ENCODE results near the gene FMNL2.
"Not testable (repeated sequence)": the region's sequence is repeated elsewhere in the genome, so short reads cannot be mapped to it uniquely, and the experiment has no call there.

The FMNL2 gene

DNA sequence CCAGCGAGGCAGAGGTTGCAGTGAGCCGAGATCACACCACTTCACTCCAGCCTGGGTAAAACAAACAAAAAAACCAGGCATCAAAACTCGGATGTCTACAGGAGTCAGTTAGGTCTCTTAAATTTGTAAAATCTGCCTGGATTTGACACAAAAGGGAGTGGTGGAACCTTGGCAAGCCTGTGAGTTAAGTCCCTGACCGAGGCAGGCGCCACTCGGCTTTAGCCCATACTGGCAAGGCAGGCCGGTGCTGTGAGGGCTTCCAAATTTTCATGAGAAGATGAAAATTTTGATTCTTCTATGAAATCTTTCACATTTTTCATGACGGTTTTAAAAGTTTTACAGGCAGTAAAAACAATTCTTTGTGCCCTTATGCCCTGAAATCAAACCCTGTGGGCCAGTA, 165.8 kb downstream of the FMNL2 start:
- DNase-seq, result no peak

DNA sequence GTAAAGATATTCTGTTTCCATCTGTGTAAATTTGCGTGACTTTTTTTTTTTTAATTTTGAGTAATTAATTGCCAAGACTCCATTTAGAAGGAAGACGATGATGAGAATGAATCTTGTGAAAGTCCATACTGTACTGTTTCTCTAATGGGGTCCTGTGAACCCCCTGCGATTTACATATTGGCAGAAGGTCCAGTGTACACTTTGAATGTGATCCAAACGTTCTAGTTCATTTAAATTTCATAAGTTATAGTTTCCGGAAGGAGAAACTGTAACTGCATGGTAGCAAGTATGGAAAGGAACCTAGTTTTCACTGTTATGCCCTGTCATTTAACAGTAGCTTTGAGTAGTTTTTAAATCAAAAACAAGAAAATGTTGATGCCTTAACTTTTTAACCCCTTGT, 166.7 kb downstream of the FMNL2 start:
- DNase-seq, result no peak

DNA sequence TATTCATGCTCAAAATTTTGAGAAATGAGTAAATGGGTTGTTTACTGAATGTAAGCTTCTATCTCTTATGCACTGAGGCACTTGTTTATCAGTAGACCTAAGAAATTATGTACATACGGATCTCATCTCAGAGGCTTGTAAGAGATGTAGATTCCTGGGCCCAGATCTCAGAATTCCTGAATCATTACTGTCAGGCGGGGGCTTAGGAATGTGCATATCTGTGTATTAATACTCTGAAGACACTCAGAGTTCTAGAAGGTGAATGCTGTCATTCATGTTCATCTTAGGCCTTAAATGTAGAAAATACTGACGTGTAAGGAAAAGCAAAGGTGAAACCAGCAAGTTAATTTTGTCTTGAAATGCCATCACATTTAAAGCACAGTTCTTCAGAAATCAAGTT, 169.6 kb downstream of the FMNL2 start:
- peak; percentile 30 for DNase-seq

DNA sequence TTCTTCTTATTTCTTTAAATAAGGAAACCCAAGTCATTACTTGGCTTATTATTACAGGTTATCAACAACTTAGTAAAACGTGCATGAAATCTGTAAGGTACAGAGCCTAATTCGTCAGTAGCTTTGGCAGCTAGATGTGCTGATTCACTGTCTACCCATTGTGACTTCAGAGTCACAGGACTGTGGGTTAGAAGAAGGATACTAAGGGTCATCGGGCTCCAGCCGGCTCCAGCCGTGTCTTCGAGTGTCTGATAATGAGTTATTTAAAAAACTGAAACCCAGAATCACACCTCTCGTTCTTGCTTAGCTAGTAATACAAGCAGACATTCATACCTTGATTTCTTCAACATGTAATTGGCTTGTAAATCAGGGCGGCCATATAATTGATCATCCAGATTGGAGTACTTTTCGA, 170.5 kb downstream of the FMNL2 start:
- DNase-seq, result no peak

DNA sequence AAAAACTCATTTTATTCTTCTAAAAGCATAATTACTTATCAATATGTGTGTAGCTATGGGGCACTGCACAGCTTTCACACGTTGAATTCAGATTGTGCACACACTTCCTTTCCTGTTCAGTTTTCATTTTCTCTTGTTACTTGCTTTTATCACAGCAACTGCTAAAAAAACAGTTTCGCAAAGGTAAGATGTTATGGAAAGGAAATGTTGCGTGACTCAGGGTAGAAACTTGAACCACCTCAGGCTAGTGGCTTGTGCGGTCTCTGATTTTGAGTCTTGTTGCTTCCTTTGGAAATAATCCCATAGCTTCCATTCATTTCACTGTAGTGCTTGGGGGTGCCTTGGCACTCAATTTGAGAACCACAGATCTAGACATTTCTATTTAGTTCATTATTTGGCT, 171.9 kb downstream of the FMNL2 start:
- DNase-seq, result no peak

DNA sequence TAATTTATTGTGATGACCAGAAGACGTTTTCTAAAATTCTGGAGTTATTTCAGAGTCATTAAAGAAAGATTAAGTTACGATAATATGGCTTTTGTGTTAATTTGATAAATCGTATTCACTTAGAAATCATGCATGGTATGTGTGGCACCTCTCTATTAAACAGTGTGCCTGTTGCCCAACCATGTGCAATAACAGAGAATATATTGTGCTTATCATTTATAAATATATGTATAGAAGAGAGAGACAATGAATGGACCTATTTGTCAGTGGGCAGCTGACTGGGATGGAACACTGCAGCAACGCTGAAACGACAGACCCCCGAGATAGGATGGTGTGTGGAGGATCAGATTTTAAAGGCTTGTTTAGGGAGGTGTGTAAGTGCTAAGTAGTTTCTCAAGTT, 172.9 kb downstream of the FMNL2 start:
- no peak for DNase-seq

DNA sequence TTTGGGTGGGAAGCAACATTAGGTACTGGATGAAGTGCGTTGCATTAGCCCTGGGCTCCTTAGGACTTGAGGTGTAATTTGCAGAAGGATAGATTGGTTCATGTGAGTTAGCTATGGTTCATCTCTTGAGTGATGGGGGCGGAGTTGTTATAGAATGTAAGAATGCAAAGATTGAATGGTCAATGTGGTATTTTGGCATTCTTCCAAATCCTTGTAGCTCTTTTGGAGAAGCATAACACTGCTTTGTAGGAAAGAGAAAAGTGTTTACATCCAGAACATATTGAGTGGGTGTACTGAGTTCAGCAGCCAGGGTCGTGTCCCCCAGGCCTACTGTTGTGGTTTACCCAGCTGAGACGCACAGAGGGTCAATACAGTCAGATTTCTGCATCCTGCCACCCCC, 173.5 kb downstream of the FMNL2 start:
- no peak for DNase-seq

DNA sequence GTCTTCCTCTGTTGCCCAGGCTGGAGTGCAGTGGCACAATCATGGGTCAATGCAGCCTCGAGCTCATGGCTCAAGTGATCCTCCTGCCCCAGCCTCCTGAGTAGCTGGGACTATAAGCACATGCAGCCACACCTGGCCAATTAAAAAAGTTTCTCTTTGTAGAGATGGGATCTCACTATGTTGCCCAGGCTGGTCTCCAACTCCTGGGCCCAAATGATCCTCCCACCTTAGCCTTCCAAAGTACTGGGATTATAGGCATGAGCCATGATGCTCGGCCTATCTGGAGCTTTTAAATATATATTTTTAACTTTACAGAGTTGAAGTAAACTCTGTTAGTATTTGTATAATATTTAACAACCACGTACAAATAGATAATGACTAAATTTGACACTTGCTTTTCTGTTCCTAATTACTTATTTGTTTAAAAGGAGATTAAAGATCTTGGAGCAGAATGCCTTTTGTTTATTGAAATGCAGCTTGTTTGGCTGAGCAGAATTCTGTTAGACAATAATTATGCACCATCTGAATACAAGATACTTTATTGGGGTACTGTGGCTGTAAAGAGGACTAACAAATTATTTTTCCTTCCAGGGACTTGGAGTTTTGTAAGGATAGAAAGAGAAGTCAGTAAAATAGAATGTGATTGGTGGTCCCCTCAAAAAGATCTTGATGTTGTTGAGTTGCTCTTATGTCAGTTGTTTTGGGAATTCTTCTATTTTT, 175.0 kb downstream of the FMNL2 start:
- DNase-seq, result no peak

DNA sequence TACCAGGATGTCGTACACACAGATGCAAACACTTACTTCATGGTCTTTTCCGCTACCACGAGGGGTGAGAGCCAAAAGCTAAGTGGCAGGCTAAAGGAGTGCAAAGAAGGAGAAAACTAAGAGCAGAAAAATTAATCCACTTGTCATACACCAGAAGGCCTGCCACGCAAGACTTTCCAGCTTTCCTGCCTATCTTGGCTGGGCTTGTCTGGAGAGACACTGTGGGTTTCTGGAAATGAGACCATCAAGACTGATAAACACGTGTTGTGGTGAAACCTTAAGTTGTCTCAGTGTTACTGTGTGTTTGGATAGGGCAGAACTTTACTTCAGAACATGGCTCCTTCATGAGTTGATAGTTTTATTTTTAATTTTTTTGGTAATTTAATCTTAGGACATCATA, 175.6 kb downstream of the FMNL2 start:
- DNase-seq, result no peak

DNA sequence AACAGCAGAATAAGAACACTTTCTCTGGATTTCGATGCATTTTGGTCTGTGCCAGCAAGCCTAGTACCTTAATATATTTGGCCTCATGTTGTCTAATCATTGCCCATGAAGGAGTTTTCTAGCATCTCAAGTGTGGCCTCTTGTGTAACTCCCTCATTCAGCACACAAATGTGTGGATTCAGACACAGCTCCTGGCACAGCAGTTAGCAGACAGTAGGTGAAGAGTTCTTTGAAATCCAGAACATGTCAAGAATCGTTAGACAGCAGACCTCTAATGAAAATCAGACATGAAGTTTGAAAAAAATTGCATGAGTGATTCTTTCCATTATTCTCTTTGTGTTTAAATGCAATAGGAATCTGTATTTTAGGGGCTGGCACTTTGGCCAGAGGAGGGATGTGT, 177.0 kb downstream of the FMNL2 start:
- DNase-seq, result no peak

DNA sequence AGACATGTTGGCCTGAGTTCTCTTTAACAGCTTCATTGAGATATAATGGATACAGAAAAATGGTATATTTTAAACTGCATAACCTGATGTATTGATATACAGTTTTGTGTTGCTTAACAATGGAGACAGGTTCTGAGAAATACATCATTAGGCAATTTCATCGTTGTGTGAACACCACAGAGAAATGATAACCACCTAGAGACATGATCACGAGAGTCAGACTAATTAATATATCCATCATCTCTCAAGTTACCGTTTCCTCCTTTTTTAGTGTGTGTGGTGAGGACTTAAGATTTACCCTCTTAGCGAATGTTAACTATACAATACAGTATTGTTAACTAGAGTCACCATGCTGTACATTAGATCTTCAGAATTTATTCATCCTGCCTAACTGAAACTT, 178.1 kb downstream of the FMNL2 start:
- no peak for DNase-seq

DNA sequence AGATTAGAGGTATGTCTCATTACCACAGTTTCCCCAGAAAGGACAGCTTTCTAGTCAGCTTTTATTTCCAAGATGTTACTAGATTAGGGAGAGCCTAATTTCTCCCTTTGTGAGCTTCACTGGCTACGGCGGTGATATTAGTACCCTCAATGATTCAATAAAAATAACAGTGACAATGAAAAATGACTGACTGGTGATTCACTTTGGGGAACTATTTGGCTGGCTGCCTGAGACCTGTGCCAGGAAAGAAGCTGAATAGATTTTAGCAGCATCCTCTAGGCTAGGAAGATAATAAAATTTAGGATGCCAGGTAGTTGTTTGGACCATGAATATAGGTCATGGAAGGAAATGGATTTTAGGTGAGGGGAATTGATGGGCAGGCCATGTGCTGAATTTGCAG, 178.7 kb downstream of the FMNL2 start:
- DNase-seq, result no peak

DNA sequence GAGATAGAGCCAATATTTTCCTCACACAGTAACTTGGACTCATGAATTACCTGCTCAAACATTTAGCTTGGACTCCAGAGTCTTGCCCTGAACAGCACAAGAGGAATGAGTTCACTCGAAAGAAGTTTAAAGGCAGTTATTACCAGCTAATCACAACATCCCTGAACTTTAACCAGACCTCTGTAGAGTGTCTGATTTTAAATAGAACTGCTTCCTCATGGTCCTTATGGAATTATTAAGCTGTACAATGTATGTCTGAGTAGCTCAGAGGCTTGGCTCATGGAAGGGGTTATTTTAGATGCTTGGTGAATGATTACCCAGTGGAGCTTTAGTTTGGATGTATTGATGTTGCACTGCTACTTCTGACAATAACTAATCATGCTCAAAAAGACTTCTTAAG, 183.1 kb downstream of the FMNL2 start:
- DNase-seq, result no peak

DNA sequence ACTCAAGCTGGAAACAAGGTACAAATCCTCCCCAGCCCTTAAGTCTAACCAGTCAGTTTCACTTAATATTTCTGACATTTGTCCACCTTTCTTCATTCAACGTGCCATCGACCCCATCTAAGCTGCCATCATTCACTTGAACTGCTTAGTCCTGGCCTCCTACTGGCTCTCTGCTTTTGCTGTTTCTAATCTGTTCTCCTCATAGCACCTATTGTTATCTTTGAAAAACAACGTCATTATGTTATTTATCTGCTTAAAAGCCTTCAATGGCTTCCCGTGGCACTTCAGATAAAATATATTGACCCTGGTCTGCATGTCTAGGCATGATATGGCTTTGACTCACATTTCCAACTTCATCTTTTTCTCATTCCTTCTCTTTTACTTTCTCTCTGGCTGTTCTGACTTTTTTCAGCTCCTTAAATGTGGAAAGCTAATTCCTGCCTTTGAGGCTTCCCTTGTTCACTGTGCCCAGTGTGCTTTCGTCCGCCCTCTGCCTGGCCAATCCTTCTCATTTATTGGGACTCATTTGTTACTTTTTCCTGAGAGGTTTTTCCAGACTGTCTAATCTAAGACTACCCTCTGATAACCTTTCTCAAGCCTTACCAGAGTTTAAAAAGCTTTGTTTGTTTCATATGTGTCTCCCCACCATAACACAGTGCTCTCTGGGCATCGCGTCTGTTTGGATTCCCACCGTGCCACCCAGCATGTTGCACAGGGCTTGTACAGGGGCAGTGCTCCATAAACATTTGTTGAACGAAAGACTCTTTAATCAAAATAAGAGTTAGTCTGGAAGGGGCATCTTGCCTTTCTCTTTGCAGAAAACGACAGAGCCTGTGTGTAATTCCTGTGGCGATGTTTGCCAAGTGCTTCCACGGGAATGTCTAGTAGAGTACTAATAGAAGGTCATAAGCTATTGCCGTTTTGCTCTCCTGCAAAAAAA, 183.9 kb downstream of the FMNL2 start:
- no peak for DNase-seq

DNA sequence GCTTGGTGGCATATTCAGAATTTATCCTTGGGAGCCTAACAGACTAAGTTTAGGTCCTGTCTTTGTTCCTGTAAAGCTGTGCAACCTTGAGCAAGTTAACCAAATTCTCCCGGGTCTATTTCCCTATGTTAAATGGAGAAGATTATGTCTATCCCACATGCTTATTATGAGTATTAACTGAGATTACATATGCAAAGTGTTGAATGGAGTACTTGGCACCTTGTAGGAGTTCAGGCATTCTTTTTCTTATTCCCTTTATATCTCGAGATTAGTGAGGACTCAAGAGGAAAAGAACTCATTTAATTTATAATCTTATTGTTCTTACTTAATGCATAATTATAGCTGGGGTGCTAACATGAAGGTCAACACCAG, 184.6 kb downstream of the FMNL2 start:
- no peak for DNase-seq

DNA sequence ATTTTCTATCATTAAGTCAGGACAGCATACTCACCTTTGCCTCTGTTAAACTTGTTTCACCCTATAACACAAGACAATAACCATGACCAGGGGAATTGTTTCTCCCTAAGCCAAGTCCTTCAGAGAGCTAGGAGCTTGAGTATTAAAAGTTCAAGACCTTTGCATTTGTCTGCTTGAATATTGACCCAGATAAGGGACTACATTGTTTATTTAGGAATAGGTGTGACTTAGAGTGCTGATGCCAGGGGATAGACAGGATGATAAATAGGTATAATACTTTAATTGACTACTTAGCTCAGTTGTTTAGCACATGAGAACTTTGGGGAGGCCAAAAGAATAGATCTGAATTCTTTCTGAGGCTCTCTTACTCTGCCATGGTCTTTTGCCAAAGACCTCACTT, 185.8 kb downstream of the FMNL2 start:
- no peak for DNase-seq

DNA sequence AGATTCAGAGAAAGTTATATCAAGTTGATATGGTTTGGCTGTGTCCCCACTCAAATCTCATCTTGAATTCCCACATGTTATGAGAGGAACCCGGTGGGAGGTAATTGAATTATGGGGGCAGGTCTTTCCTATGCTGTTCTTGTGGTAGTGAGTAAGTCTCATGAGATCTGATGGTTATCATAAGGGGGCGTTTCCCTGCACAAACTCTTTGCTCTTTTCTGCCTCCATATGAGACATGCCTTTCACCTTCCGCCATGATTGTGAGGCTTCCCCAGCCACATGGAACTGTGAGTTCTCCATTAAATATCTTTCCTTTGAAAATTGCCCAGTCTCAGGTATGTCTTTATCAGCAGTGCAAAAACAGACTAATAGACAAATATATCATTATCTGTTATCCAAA, 187.5 kb downstream of the FMNL2 start:
- DNase-seq, result not testable (repeated sequence)

DNA sequence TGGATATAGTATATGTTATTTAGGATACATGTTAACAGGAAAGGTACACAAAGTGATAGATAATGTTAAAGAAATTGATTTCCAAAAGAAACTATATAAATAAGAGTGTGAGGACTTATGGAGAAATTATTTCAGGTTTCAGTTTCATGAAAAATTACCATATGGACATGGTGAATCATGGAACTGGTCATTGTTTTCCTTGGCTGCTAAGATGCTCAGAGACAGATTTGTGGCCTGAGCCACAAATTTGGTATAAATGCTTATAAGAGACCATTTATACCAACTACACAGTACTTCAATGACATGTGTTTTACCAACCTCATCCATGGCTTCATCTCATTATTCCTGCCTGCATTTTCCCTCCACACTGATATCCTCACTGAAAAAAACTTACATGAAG, 188.1 kb downstream of the FMNL2 start:
- no peak for DNase-seq

DNA sequence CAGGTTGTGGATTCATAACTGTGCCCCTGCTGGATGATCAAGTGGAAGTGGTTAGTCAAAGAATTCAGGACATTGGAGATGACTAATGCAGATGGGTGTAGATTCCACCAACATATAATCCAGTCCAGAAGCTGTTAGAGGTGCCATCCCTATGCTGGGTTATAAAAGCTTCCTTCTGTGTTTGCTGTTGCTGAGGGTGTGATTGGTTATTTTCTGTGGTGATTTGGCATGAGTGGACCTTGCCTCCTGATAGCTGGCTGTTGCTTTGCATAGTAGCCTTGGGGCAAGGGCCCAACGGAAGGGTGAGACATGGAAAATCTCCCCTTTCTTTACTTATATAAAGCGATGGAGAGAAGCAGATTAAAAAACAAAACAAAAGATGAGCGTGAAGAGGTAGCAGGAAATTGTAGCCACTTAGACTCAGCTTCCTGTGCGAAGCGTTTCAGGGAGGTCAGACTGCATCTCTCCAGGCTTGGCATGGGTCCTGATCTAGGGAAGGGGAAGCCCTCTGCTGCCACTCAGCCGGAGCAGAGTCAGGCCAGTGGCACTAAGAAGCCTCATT, 190.4 kb downstream of the FMNL2 start:
- no peak for DNase-seq

DNA sequence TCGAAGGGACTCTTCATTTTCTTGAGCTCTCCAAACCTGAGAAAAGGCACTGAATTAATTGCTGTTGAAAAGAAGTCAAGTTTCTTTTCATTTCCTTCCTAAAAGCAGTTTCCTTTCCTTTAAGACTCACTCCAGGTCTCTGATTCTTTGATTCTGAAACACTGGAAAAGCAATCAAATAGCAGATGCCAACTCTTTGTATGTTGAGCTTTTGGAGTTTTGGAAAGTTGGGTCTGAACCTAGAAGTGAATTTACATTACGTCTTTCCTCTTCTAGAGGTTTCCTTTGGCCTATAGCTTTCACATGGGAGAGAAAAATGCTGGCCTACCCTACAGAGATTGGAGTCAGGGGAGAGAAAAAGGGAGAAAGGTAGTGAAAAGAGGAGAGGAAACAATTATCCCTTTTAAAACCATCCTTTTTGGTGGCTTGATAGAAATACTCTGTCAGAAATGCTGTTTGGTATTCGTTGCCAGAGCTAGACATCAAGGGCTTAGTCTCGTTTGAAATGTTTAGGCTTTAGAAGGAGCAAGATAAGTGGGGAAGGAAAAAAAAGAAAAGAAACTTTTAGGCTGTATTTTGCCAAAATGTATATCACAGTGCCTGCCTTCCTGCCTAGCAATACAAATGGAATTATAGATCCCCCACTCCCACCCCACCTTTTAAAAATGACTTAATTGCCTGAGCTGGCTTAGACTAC, 194.6 kb downstream of the FMNL2 start:
- DNase-seq, result no peak

DNA sequence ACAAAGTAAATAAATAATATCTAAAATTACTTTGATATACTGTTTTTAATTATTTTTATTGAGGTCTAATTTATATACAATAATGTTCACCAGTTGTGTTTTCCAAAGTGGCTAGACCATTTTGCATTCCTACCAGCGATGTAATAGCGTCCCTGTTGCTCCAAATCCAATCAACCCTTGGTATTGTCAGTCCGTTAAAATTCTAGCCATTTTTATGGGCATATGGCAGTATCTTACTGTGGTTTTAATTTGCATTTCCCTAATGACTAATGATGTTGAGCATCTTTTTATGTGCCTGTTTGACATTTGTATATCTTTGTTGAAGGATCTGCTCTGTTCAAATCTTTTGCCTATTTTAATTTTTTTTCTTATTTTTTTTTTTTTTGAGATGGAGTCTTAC, 197.3 kb downstream of the FMNL2 start:
- DNase-seq, result no peak

DNA sequence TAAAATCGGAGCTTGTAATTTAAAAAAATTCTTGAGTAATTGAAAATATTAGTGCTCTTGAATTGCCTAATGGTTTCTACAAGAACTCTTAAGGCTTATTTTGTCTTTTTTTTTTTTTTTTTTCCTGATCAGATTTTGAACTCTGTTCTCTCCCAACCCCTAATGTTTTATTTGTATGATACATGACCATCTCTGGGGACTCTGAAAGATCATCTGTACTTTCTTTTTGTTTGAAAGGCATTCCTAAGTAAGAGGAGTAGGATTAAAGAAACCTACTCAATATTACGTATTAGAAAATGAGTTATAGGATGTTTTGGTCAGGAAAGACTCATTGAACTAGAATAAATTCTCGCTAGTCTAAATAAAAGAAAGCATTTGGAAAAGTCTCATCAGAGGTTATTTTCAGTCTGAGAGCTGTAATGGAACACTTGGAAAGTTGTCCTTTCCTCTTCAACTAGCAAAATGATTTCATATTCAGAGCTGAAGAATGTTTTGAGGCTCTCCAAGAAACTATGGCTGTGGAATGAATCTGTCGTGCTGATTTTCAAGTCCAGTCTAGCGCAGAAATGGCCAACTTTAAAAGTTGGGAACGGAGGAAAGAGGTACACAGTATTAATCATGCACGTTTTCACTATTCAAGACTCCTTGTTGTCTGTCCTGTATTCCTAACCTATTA, 199.6 kb downstream of the FMNL2 start:
- no peak for DNase-seq

DNA sequence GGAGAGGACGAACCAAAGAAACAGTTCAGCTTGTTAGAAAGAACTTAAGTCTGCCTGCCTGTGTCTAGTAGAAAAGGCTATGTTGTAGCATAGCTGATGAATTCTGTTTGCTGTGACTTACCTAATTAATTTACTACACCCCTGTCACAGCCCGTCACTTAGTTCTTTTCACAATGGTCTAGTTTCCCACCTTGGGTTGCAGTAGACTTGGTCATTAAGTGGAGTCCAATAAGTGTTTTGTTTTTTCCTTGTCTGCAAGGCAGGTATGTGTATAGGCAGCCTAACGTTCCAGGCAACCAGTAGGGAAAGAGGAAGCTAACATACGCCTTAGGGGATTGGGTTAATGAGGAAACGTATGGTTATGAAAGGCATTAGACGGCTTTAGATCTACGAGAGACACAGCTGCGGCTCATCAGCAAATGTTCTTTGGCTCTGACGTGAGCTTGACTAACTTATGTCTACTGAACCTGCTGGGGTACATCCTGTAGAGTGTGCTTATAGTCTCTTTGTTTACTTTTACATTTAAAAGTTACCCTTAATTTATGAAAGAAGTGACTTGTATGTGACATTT, 202.2 kb downstream of the FMNL2 start:
- DNase-seq, result no peak
